Fibroblast of skin of back (primary cell): Measurements from ENCODE around the gene RSBN1.

ENCODE experiments used
- DNase-seq: peaks from one replicate; pipeline ENCODE4 v3.0.0-alpha.2; 2013

Gene RSBN1

GRCh38 chr1:113811156-113811887 lies 954 bp downstream of the RSBN1 start:
- DNase-seq = peak; percentile 17

- peak; percentile 22 for DNase-seq
Measured at GRCh38 chr1:113809670-113810602, 2.3 kb downstream of the RSBN1 start.

- DNase-seq = no peak
Measured at GRCh38 chr1:113808450-113809195, 3.7 kb downstream of the RSBN1 start.

- DNase-seq = no peak
Measured at GRCh38 chr1:113805639-113806038, 6.6 kb downstream of the RSBN1 start.

GRCh38 chr1:113805256-113805531 lies 7.1 kb downstream of the RSBN1 start:
- DNase-seq = no peak

- peak; percentile 70 for DNase-seq
Measured at GRCh38 chr1:113804421-113805255, 7.6 kb downstream of the RSBN1 start.

GRCh38 chr1:113802367-113803007 lies 9.8 kb downstream of the RSBN1 start:
- DNase-seq = no peak

GRCh38 chr1:113800487-113800886 lies 11.8 kb downstream of the RSBN1 start:
- DNase-seq = peak; percentile 20

- DNase-seq = no peak
Measured at GRCh38 chr1:113797472-113797871, 14.8 kb downstream of the RSBN1 start.

GRCh38 chr1:113793878-113794834 lies 18.1 kb downstream of the RSBN1 start:
- no peak for DNase-seq

- peak; percentile 64 for DNase-seq
Measured at GRCh38 chr1:113792986-113793385, 19.3 kb downstream of the RSBN1 start.

GRCh38 chr1:113792471-113792870 lies 19.8 kb downstream of the RSBN1 start:
- no peak for DNase-seq

- DNase-seq = no peak
Measured at GRCh38 chr1:113788802-113789201, 23.5 kb downstream of the RSBN1 start.

- no peak for DNase-seq
Measured at GRCh38 chr1:113787663-113788062, 24.6 kb downstream of the RSBN1 start.

GRCh38 chr1:113786069-113786468 lies 26.2 kb downstream of the RSBN1 start:
- DNase-seq = no peak

GRCh38 chr1:113784104-113784779 lies 28.0 kb downstream of the RSBN1 start:
- no peak for DNase-seq

- peak; percentile 63 for DNase-seq
Measured at GRCh38 chr1:113783254-113784103, 28.8 kb downstream of the RSBN1 start.

GRCh38 chr1:113782406-113782805 lies 29.9 kb downstream of the RSBN1 start:
- DNase-seq = no peak
